Activated gamma-delta T cell treated with anti-CD3 and anti-CD28 coated beads, Interleukin-2, amount 50 U/mL, for 16 hours (primary cell): ENCODE results near the gene MICU2.

Experiments
- DNase-seq: peaks from one replicate; pipeline ENCODE4 v3.0.0-alpha.2; 2020; ENCODE audit warnings: low read depth

Gene MICU2

DNA sequence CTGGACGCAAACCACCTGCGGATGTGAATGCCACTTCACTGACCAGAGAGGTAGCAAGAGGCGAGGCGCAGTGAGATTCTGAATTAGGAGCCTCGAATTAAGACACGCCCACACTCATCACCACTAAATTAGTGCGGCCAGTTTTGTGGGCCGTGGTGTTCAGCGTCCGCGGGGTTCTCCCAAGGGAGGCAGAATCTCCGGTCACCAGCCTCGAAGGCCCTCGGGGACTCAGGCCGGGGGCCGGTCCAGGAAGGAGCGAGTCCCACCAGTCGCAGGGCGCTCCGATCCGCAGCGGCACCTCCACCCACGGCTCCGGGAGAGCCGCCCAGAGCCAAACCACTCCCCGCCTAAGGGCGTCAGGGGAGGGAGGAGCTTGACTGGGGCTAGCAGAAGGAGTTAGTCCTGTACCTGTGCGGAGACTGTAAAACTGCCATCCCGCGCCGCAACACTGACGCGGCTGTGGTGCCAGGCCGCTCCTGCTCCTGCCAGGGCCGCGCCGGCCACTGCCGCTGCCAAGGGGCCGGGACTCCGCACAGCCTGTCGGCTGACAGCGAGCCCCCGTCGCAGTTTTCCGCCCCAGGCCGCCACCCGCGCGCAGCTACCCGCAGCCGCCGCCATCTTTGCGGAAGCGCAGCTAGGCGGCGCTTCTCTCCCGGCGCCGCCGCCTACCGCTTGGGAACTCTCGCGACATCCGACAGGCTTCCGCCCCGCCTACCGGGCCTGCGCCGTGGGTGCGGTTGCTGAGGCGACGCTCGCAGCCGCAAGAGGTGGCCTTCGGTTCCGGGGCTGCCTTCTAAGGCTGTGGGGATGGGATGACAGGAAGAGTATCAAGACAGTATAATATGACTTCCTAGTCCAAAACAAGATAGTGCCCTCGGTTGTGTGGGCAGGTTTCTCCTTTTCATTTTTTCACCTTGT, at the start of gene MICU2:
TSS of gene MICU2 (minus strand) at position 640 of the 918 bp plus-strand sequence. CDS start at position 618, 22 bp downstream.
- DNase-seq = peak; percentile 92

GRCh38 chr13:21641629-21642028, 37.7 kb upstream of the MICU2 start:
- DNase-seq = no peak

DNA sequence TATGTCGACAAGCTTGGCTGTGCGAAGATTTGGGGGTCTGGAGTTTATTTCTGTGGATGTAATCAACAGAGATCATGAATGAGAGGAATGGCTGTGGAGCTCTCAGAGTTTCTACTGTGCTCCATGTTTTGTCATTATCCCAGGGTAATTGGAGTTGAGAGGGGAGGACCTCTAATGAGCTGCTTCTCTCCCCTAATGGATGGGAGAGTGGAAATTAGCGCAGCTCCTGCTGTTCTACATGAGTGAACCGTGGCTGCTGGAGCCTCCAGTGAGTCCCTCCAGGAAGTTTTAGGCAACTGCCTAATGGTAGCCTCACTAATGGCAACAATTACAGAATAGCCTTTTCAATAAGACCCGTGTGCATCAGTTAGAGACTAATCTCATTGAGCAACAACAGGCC, 35.6 kb upstream of the MICU2 start:
- DNase-seq = no peak

GRCh38 chr13:21638319-21639282, 34.6 kb upstream of the MICU2 start:
- peak; percentile 14 for DNase-seq

GRCh38 chr13:21637296-21637695, 33.3 kb upstream of the MICU2 start:
- DNase-seq = peak; percentile 1

DNA sequence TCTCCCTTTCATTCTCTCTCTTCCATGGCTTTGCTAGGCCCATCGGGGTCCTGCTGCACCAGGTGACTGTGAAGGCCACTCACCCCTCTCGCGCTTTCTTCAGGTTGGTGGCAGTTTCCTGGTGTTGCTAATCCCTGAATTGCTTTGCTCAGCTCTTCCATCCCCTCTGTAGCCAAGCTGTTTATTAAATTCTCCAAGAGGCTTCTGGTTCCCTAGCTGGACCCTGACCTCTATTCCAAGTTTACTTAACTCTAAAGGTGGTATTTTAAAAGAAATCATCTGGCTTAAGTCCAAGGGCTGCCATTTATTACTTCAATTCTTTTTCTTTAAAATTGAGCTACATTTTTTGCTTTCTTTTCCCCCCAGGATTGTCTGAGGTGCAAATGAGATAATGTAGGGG, 32.7 kb upstream of the MICU2 start:
- no peak for DNase-seq

GRCh38 chr13:21632196-21632595, 28.2 kb upstream of the MICU2 start:
- DNase-seq = no peak

GRCh38 chr13:21625366-21625765, 21.4 kb upstream of the MICU2 start:
- no peak for DNase-seq

DNA sequence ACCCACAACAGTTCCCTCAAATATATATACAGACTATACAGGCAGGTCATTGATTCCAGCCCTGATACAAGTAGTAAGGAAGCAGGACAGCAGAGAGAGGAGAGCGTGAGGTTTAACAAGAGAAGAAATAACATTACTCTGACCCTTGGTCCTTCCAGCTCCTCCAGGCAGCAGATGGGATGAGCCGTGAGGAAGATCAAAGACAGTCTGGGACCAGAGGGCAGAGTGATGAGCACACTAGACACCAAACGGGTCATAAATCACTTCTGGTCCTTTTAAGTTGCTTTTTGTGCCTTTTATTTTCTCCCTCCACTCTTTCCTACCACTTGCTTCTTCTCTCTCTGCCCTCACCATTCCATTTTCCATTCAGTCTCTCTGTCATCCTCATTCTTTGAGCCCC, 16.9 kb upstream of the MICU2 start:
- no peak for DNase-seq

GRCh38 chr13:21619633-21620220, 15.8 kb upstream of the MICU2 start:
- no peak for DNase-seq

DNA sequence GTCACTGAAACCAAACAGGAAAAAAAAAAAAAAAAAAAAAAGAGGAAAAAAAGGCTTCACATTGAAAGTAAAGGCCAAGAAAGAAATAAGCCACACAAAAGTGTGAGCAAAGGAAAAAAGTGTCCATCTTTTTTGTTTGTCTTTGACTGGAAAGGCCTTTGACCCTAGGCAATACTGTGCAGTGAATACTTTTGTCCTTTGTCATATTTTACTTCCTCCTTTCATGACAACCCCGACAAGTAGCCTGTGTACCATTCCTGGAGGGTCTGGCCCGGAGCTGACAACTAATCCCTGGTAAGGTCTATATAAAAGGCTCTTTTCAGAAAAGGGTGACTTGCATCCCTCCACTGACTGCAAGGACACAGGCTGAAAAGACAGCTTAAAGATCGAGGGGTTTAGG, 12.9 kb upstream of the MICU2 start:
- no peak for DNase-seq

GRCh38 chr13:21616205-21616866, 12.4 kb upstream of the MICU2 start:
- no peak for DNase-seq

- DNase-seq = no peak
Measured at GRCh38 chr13:21615427-21615826, 11.5 kb upstream of the MICU2 start.

GRCh38 chr13:21613791-21614190, 9.8 kb upstream of the MICU2 start:
- DNase-seq = no peak

DNA sequence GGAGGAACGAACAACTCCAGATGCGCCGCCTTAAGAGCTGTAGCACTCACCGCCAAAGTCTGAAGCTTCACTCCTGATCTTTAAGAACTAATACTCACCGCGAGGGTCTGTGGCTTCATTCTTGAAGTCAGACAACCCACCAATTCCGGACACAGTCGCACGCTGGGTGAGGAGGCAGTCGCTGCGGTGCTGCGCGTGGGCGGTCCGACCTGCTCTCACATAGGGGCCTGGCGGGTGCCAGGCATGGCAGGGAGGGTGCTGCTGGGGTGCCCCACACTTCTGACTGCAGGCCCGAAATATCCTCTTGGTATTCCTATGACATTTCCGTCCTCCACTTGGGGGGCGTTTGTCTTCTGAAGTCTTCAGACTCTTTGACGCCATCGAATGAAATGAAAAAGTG, 7.4 kb upstream of the MICU2 start:
- no peak for DNase-seq

GRCh38 chr13:21610687-21611086, 6.7 kb upstream of the MICU2 start:
- DNase-seq = no peak

GRCh38 chr13:21608961-21609360, 5.0 kb upstream of the MICU2 start:
- DNase-seq = no peak

DNA sequence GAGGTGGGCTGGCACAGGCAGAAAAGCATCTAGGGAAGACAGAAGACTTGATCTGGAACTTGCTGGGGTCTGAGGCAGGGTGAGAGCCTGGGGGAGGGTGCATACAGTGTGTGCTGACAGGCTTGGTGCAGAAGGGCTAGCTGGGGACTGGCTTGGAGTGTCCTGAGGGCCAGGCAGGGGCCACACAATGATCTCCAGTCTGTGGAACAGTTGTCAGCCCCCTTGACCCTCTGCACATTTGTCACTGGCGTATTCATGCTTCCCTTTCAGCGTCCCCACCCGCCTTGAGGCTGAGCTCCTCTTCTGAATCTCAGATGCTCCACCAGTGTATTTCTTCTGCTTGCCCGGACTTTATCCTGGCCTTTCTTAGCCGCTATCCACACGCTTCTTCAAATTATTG, 2.8 kb upstream of the MICU2 start:
- no peak for DNase-seq

DNA sequence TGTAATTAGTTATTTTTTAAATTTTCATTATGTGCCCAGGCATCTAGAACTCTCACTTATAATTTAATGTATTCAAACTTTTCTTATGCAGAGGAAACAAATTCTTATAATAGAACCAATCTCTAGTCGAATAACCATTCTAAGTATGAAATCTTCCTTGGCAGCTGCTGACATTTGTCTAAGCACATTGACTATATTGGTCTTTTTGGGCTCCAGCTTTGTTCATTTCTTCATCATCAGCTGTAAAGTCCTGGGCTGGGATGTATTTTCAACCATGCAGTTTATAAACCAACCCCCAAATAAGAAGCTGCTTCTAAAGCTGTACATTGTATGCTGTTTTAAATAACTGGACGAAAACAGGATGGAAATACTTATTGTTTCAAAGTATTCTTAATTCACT, 2.3 kb upstream of the MICU2 start:
- DNase-seq = no peak

- no peak for DNase-seq
Measured at GRCh38 chr13:21596722-21597121, 7.2 kb downstream of the MICU2 start.

- DNase-seq = no peak
Measured at GRCh38 chr13:21595546-21595822, 8.5 kb downstream of the MICU2 start.
